Upper lobe of left lung (tissue), 4 donors: ENCODE results near the gene SFT2D3.

Experiments used
- EP300 ChIP-seq, 4 donors: sonication (generic); formaldehyde crosslinking; IDR thresholded peaks; one replicate each; pipeline ENCODE4 v1.5.1; 2017; ENCODE audit warnings: antibody characterized with exemption in 4 of 4, control low read depth in 2 of 4
- POLR2A ChIP-seq, 4 donors: fragments of 450-650 bp; IDR thresholded peaks; one replicate each; pipeline ENCODE4 v1.5.1; 2016 to 2017; ENCODE audit warnings: antibody characterized with exemption in 4 of 4, mild to moderate bottlenecking in 2 of 4
- TF ChIP-seq, protein P1 (sequence below), 6 experiments: fragments of 450-650 bp in 4 of 6; fragments of 200-600 bp in 2 of 6; sonication (generic) in 2 of 6; IDR thresholded peaks; one replicate each; pipeline ENCODE4 v1.5.1; 2016 to 2019; ENCODE audit warnings: antibody characterized with exemption in 6 of 6

DNA sequence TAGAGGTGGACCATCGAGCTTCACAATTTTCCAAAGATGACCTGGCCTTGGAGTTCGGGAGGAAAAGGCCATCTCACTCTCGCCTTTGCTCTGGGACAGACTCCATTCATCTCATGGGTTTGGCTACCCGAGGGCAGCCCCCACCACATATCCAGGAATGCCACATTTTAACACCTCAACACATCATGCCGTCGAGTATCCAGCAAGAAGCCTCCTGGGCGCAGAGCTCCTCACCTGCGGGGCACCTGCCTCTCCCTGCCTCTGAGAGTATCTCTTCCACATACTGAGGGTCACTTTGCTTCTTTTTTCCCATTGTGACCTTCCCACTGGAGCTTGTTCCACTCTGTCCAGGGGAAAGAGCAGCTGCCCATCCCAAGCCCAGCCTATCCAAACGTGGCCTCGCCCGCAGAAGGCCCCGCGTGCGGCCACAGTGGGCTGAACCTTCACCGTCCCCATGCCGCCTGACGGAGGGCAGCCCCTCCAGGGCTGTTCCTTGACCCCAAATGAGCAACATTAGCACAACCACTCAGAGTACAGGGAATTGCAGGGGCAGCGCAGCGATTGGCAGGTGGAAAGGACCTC is 20.5 kb upstream of the SFT2D3 start:
- TF ChIP-seq POLR2A (IDR thresholded peaks at IDR 0.05) (no peak), EP300 (IDR thresholded peaks at IDR 0.05) (no peak)
- TF ChIP-seq, protein P1, sequence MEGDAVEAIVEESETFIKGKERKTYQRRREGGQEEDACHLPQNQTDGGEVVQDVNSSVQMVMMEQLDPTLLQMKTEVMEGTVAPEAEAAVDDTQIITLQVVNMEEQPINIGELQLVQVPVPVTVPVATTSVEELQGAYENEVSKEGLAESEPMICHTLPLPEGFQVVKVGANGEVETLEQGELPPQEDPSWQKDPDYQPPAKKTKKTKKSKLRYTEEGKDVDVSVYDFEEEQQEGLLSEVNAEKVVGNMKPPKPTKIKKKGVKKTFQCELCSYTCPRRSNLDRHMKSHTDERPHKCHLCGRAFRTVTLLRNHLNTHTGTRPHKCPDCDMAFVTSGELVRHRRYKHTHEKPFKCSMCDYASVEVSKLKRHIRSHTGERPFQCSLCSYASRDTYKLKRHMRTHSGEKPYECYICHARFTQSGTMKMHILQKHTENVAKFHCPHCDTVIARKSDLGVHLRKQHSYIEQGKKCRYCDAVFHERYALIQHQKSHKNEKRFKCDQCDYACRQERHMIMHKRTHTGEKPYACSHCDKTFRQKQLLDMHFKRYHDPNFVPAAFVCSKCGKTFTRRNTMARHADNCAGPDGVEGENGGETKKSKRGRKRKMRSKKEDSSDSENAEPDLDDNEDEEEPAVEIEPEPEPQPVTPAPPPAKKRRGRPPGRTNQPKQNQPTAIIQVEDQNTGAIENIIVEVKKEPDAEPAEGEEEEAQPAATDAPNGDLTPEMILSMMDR (IDR thresholded peaks at IDR 0.05), result no peak
